ENCODE measurements around the gene DBH.
"Not testable (repeated sequence)": the region's sequence is repeated elsewhere in the genome, so short reads cannot be mapped to it uniquely, and the experiment has no call there.

Gene DBH

GRCh38 chr9:133622555-133622954 lies 13.6 kb upstream of the DBH start:
- no peak overlapping the region for H3K4me3 ChIP-seq (ENCODE audit: low read length)
- TF ChIP-seq CTCF (conservative IDR thresholded peaks at IDR 0.05; ENCODE audit: low read length): no peak
- no peak for DNase-seq (ENCODE audit: low read depth)

- H3K4me3 ChIP-seq (ENCODE audit: low read length); DNase-seq (ENCODE audit: low read depth): not testable (repeated sequence)
Observed at GRCh38 chr9:133626008-133626407, 10.2 kb upstream of the DBH start.

GRCh38 chr9:133627341-133627740 lies 8.8 kb upstream of the DBH start:
- TF ChIP-seq CTCF (conservative IDR thresholded peaks at IDR 0.05; ENCODE audit: low read length): no peak

GRCh38 chr9:133628766-133629165 lies 7.4 kb upstream of the DBH start:
- DNase-seq (ENCODE audit: low read depth): no peak
- no peak for TF ChIP-seq CTCF (conservative IDR thresholded peaks at IDR 0.05; ENCODE audit: low read length)
- no peak overlapping the region for H3K4me3 ChIP-seq (ENCODE audit: low read length)

More at GRCh38 chr9:133627341-133627740, 8.8 kb upstream of the DBH start:
- H3K4me3 ChIP-seq (ENCODE audit: low read length): no peak overlapping the region
- no peak for DNase-seq (ENCODE audit: low read depth)

GRCh38 chr9:133629221-133630110 lies 6.7 kb upstream of the DBH start:
- no peak for TF ChIP-seq CTCF (conservative IDR thresholded peaks at IDR 0.05; ENCODE audit: low read length)
- no peak for DNase-seq (ENCODE audit: low read depth)
- no peak overlapping the region for H3K4me3 ChIP-seq (ENCODE audit: low read length)

- no peak for DNase-seq (ENCODE audit: low read depth)
- no peak for TF ChIP-seq CTCF (conservative IDR thresholded peaks at IDR 0.05; ENCODE audit: low read length)
Observed at GRCh38 chr9:133631111-133631510, 5.1 kb upstream of the DBH start.

GRCh38 chr9:133632806-133633680 lies 3.1 kb upstream of the DBH start:
- H3K4me3 ChIP-seq (ENCODE audit: low read length): no peak overlapping the region
- DNase-seq (ENCODE audit: low read depth): no peak
- TF ChIP-seq CTCF (conservative IDR thresholded peaks at IDR 0.05; ENCODE audit: low read length): no peak

More at GRCh38 chr9:133631111-133631510, 5.1 kb upstream of the DBH start:
- H3K4me3 ChIP-seq (ENCODE audit: low read length): no peak overlapping the region
